ENCODE measurements around the gene ARHGDIA.

Gene ARHGDIA

DNA sequence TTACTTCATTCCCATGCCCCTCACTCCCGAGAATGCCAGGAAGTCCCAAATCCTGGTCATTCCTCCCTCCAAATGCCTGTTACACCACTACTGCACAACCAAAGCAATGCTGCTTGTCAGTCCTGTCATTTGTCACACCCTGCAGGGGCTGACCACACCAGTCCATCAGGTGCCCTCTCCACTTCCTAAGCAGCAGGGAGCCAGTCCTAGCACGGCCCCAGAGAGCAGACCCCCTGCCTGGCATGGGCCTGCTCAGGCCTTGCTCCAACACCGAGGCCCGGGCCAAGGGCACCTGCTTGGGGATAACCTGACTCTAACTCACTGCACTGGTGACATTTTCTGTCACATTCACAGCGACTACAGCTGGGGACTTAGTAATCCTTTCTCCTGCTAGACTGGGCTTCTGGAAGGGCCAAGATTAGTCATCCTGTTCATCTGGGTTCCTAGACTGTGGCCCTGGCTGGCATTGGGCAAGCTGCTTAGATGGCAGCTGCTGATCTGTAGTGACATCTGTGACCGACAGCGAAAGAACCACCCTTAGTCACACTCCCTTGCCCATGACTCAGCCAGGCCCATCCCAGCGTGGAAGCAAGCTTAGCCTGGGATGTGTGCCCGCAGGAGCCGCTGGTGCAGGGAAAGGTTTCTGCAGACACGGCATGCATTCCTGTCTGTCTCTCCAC is 14.9 kb upstream of the ARHGDIA start:
- no peak for DNase-seq

DNA sequence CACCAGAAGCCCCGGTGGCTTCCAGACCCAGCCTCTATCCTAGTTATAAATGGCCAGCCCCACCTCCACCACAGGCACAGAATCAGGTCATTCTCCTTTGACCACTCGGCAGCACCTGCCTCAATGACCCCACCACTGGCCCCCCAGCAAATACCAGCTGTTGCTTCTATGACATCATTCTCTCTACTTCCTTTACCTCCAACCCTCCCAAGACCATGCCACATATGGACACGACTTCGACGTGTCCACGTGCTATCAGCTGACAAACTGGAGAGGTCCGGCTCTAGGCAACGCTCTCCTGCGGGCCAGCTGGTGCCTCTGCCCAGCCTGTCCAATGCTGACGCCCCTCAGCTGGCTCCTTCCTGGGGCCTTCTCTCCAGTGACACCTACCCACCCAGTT is 14.3 kb upstream of the ARHGDIA start:
- DNase-seq: no peak

DNA sequence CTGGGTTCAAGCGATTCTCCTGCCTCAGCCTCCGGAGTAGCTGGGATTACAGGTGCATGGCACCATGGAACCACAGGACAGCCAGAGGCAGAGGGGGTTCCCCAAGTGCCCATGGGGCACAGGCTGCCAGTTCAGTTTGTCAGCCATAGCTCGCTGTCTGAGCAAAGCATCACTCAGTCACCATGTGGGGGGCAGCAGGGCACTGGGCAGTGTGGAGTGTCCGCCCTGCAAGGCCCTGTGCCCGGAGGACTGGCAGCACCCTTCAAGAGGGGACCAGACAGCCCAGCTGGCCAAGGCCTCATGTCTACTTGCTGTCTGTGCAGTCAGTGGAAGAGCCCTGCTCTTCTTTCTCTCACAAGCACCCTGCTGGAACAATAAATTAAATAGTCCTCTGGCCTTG is 13.8 kb upstream of the ARHGDIA start:
- DNase-seq: no peak

- DNase-seq: no peak
These were observed 13.4 kb upstream of the ARHGDIA start for GRCh38 chr17:81884520-81884919.

DNA sequence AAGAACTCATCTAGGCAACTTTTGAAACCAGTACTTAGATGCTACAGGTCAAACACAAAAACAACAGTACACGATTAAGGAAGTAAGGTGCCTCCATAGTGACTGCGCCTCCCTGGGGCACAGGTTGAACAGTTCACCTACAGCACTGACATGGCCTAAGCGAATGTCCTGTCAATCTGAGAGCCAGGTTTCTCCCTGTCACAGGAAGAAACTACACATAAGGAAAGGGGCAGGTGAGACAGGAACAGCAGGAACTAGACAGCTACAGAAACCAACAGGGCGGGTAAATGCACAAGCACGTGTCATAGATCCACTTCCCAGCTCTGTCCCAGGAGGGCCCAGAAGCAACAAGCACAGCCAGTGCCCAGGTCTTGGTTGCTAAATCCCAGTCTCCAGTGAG is 8.0 kb upstream of the ARHGDIA start:
- no peak for DNase-seq

- DNase-seq: no peak
These were observed 7.2 kb upstream of the ARHGDIA start for GRCh38 chr17:81878294-81878693.

GRCh38 chr17:81877569-81877968 is 6.4 kb upstream of the ARHGDIA start:
- no peak for DNase-seq

- DNase-seq: peak; percentile 93
These were observed 472 bp upstream of the ARHGDIA start for GRCh38 chr17:81871387-81872230.

DNA sequence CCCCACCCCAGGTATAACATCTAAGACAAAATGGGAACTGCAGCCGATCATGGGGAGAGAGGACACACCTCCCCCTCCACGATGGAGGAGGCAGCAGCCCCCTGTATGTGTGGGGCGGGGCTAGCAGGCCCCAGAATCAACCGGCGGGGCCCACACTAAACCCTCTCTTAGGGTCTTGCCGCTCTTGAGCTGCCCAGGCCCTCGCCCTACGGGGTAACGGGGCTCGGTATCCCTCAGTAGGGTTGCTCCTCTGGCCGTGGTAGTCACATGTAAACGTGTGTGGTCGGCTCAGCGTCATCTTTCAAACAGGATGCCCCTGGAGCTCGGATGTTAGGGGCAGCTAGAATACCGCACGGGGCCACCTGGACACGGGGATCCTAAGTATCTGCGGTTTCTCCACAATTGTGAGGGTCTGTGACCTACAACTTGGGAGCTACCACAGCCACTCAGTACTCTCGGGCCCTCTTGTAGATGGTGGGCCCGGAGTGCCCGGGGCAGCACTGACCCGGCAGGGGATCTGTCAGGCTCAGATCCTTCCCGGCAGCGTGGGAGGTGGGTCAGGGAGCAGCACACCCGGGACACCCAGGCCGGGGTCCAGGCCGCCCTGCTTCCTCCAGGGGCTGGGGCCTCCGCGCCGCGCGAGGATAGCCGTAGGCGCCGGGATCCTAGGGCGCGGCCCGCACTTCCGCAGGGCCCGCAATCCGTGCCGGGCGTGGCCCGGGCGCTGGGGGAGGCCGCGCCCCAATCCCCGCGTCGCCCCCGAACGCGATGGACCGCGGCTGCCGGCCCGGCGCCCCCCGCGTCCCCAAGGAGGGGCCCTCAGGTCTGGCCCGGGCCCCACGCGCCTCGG is 781 bp downstream of the ARHGDIA start:
- DNase-seq: peak; percentile 75

DNA sequence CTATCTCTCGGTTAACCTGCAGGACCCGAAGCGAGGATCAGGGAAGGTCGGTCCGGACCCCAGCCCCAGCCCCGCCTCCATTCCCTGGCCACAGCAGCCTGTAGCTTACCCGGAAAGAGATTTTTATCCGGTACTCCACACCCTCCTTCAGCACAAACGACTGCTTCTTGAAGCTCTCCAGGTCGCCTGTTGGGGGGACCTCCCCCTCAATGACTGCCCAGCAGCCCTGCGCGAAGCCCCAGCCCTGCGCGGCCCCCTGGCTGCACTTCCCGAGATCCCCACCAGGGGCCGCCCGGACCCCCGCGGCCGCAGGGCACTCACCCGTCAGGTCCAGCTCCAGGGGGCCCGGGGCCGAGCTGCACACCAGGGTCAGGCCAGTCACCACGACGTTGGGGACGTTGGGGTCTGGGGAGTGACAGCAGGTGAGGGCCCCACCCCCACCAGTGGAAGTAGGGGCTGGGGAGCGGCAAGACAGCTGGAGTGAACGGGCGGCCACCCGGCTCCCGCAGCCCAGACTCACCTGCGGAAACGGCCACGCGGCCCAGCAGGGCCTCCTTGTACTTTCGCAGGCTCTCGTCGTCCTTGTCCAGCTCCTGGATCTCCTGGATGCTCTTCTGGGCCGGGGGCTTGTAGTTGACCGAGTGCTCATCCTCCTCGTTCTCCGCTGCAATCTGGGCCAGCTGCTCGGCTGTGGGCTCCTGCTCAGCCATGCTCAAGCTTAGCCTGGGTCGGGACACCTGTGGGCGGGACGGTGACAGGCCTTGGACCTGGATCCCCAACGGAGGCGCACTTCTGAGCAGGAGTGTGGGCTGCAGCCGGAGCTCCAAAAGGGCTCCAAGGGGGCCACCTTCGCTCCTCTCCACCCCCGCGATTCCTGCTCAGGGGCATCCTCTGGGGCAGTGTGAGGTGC is 1.7 kb downstream of the ARHGDIA start:
- peak; percentile 75 for DNase-seq

DNA sequence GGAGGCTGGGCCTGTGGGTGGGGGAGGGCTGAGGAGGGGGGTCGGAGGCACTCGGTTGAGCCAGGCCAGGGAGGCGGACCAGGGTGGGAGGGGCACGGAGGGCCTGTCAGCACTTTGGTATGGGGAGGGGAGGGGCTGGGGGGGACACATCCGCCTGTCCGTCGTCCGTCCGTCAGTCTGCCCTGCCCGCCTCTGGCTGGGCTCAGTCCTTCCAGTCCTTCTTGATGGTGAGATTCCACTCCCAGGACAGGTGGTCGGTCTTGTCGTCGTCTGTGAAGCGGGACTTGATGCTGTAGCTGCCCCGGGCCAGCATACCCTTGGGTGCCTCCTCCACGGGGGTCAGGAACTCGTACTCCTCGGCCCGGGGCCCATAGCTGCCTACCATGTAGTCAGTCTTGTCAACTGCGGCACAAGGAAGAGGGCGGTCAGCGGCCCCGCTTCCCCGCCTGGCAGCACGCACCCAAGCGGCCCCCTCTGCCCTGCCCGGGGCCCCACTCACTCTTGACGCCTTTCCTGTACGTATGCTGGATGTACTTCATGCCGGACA is 2.4 kb downstream of the ARHGDIA start:
- DNase-seq: peak; percentile 55

DNA sequence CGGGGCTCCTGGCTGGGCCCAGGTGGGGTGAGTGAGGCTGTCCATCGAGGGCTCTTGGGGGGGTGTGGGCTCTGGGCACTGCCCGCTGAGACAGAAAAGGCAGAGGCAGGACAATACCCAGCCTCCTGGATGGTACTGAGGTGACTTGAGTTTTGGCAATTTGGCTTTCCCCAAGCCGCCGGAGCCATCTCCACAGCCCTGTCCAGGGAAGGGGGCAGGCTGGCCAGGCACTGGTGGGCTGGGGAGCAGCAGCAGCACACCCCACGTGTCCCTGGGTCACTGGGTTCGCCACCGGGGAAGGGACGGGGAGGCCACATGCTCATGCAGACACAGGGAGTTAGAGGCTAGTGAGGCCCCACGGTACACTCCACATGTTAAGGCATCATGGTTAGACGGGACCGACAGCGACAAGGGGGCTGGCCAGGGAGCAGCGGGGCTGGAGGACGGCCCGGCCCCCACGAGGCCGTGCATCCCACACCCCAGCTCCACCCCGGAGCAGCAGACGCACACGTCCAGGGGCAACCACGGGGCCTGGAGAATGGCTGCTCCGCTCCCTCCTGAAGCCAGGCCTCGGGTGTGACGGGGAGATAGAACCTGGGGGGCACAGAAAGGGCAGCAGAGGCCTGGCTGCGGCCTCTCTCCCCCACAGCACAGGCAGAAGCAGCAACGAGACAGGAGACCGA is 3.0 kb downstream of the ARHGDIA start:
- peak; percentile 52 for DNase-seq

- DNase-seq: peak; percentile 65
These were observed 3.8 kb downstream of the ARHGDIA start for GRCh38 chr17:81867170-81867990.

DNA sequence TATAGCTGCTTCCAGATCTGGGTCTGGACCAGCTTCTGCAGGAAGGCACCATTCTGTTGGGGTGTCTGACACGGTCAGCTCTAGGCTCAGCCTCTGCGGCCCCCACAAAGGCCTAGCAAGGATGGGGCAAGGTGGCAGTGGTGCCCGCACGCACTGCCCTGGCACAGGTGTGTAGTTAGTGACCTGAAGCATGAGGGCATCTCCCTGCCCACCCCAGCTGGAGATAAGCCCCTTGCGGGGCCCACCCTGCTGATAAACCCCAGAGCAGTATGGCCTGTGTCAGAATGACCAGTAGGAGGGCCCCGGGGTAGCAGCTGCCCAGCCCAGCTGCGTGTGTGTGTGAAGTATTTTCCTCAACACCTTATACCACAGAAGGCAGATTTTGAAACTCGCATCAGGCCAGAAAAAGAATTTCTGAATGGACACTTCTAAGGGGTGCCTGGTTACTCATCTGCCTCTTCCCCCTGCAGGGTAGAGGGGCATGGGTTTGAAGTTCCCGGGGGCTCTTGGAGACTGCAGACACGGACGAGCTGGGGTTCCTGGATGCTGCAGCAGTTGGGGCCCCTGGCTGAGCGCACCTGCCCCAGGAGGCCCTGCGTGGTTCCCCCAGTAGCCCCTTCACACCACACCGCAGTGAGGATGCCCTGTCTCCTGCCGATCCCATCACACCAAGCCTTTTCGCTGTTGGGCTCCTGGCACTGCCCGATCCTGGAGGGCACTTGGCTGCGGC is 4.5 kb downstream of the ARHGDIA start:
- peak; percentile 59 for DNase-seq

GRCh38 chr17:81865733-81866439 is 5.3 kb downstream of the ARHGDIA start:
- DNase-seq: peak; percentile 59

- no peak for DNase-seq
These were observed 5.8 kb downstream of the ARHGDIA start for GRCh38 chr17:81865358-81865732.

DNA sequence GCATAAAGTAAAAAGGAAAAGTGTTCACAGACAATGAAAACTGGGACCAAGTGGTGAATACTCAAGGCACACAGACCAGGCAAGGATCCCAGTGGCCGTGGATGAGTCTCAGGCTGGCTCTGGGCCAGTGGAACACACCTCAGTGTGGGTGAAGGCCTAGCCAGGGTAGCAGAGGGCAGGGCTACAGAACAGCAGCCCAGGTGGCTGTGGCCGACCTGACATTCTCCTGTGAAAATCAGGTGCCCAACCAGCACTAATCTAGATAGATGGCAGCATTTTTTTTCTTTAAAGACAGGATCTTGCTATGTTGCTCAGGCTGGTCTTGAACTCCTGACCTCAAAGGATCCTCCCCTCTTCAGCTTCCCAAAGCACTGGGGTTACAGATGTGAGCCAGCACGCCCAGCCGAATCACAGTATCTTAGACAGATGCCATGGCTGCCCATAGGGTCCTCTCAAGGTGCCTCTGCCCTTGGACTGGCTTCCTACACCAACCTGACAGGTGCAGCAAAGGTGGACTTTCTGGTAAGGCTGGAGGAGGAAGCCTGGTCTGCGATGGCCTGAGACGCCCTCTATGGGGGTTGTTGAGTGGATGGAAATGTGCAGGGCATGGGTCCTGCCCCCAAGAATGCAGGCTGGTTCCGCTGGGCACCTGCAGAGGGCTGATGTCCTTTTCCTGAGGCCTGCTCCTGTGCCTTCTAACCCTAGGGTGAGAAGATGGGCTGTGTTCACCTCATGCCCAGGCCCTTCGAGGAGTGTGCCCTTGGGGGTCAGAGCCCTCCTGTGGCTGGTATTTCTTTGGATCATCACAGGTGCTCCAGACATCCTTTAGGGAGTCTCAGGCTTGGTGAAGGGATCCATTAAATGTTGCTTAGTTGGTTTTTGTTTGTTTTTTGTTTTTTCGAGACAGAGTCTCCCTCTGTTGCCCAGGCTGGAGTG is 7.0 kb downstream of the ARHGDIA start:
- no peak for DNase-seq

DNA sequence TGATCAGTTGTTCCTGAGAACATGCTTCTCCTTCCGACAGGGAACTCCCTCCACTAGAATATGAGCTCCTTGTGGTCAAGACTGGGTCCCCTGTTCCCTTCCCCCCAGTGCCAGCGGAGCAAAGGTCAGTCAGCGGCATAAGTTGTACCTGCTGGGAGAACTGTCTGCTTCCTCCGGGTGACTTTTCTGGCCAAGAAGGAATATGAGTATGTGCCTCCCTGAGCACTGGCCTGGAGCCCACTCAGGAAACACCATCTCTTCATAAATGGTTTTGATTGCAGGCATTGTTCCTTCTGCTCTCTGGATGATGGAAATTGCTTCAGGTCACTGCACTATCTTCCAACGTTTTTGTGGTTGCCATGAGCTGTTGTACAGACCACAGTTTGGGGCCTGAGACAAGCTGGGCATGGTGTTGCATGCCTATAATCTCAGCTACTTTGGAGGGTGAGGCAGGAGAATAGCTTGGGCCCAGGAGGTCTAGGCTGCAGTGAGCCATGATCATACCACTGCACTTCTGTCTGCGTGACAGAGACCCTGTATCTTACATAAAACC is 7.9 kb downstream of the ARHGDIA start:
- no peak for DNase-seq

Measured in NCI-H82 (cell line).